Vagina (tissue), 2 donors: ENCODE measurements around the gene MAML2.

Source experiments
- CTCF ChIP-seq, 3 experiments: fragments of 450-650 bp in 2 of 3; fragments of 200-600 bp in 1 of 3; sonication (generic) in 1 of 3; IDR thresholded peaks; one replicate each; pipeline ENCODE4 v1.5.1; 2017 to 2019; ENCODE audit warnings: antibody characterized with exemption in 3 of 3, mild to moderate bottlenecking in 2 of 3, moderate library complexity in 2 of 3
- POLR2AphosphoS5 ChIP-seq, 2 donors: sonication (generic); formaldehyde crosslinking; IDR thresholded peaks; one replicate each; pipeline ENCODE4 v1.9.0; 2017; ENCODE audit warnings: antibody characterized with exemption in 2 of 2, mild to moderate bottlenecking in 2 of 2, low read depth in 1 of 2; ENCODE audit not compliant: insufficient read depth in 1 of 2

- TF ChIP-seq CTCF (IDR thresholded peaks at IDR 0.05) (no peak), POLR2AphosphoS5 (IDR thresholded peaks at IDR 0.05; ENCODE audit: insufficient read depth in 1 of 2, low read depth in 1 of 2) (no peak)
These were observed 25.4 kb downstream of the MAML2 start for GRCh38 chr11:96317571-96317970.
